Stimulated activated CD4-positive, alpha-beta T cell treated with anti-CD3 and anti-CD28 coated beads, Interleukin-2, amount 100 ng/mL, for 4 hours (primary cell): ENCODE measurements around the gene CELA3A.

Source experiments
- DNase-seq: peaks from one replicate; pipeline ENCODE4 v3.0.0-alpha.2; 2020; ENCODE audit warnings: low read depth

Gene CELA3A

GRCh38 chr1:22050330-22050729 is 48.9 kb downstream of the CELA3A start:
- no peak for DNase-seq

GRCh38 chr1:22051607-22052114 is 50.2 kb downstream of the CELA3A start:
- no peak for DNase-seq

GRCh38 chr1:22052115-22053016 is 50.9 kb downstream of the CELA3A start, which contains the start of gene CDC42:
Gene CDC42, plus strand, starts transcription at chr1:22052709. Its CDS starts 25,770 bp downstream, at chr1:22078479.
- peak; percentile 94 for DNase-seq

- no peak for DNase-seq
Measured at GRCh38 chr1:22053017-22053860, 51.8 kb downstream of the CELA3A start.

- no peak for DNase-seq
Measured at GRCh38 chr1:22053861-22054770, 52.7 kb downstream of the CELA3A start.

- DNase-seq, result no peak
Measured at GRCh38 chr1:22055463-22055862, 54.0 kb downstream of the CELA3A start.

- DNase-seq, result no peak
Measured at GRCh38 chr1:22056043-22056442, 54.6 kb downstream of the CELA3A start.

- DNase-seq, result no peak
Measured at GRCh38 chr1:22056936-22057335, 55.5 kb downstream of the CELA3A start.

GRCh38 chr1:22057861-22058260 is 56.4 kb downstream of the CELA3A start:
- no peak for DNase-seq
